ENCODE data around the gene ZDHHC19.

The ZDHHC19 gene

GRCh38 chr3:196149375-196149774, 61.8 kb downstream of the ZDHHC19 start:
- Histone ChIP-seq H3K36me3 (ENCODE audit: insufficient read depth, low read length) (no peaks in the 10 kb centered on the region), H3K4me3 (ENCODE audit: low read depth in 1 of 2, low read length in 2 of 2) (no peak overlapping the region), H3K27me3 (ENCODE audit: control insufficient read depth in 1 of 2, insufficient read depth in 2 of 2, low read length in 2 of 2) (no peaks in the 10 kb centered on the region), H3K9ac (ENCODE audit: low read length) (no peak overlapping the region), H3K4me1 (ENCODE audit: insufficient read depth, low read length) (peaks cover 4% of the 10 kb centered on the region), H3K27ac (ENCODE audit: low read depth, low read length) (no peak overlapping the region), H3K9me3 (ENCODE audit: low read length) (no peaks in the 10 kb centered on the region)

Measured in muscle layer of colon (tissue), 2 donors.